GM06990 (cell line): ENCODE measurements around the gene MEGF6.

Experiments used
- DNase-seq: peaks from one replicate; pipeline ENCODE4 v3.0.0-alpha.2; 2011; ENCODE audit not compliant: insufficient read length; ENCODE audit errors: extremely low read depth
- H3K27me3 ChIP-seq: replicated peaks from 2 replicates; pipeline ENCODE4 v1.6.0; 2011; ENCODE audit warnings: low read length; ENCODE audit not compliant: control insufficient read depth, insufficient read depth
- H3K36me3 ChIP-seq: 2 replicates; pipeline ENCODE4 v1.5.1; 2011; ENCODE audit warnings: low read length; ENCODE audit not compliant: control insufficient read depth, insufficient read depth
- H3K4me3 ChIP-seq: replicated peaks from 2 replicates; pipeline ENCODE4 v1.5.1; 2011; ENCODE audit warnings: low read depth, mild to moderate bottlenecking, control low read depth, low read length
- TF ChIP-seq, protein P1 (sequence below): IDR thresholded peaks from 2 replicates; pipeline ENCODE4 v1.5.1; 2011; ENCODE audit warnings: low read length, control low read depth, mild to moderate bottlenecking, inconsistent platforms; ENCODE audit not compliant: insufficient read depth, poor library complexity, severe bottlenecking

Gene MEGF6

DNA sequence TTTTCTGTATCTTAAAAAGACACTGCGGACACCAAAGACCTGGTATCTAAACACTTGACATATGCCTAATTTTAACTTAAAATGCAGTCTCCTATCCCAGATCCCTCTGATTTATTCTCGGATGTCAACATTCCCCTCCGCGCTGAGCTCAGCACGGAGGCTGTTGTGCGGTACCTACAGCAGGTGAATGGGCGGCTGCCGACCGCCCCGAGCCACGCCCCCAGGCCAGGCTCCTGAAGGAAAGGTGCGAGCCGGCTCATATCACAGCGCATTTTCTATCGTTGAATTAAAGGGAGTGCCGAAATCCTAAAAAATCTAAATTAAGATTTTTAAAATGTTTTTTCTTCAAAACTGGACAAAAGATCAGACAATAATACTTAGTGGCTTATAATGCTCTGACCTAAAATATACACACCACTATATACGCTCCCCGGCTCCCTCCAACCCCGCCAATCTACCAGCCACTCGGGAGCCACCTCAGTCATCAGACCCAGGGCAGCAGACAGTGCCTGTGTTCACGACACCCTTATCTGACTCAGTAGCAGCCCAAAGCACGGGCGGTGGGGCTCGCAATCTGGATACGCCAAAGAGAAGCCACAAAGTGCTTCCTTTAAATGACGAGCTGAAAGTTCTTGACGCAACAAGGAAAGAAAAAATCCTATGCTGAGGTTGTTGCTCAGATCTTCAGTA is 34.5 kb upstream of the MEGF6 start:
- Histone ChIP-seq H3K4me3 (no peak overlapping the region), H3K27me3 (no peaks in the 10 kb centered on the region), H3K36me3 (peaks cover 12% of the 10 kb centered on the region)
- TF ChIP-seq, protein P1, sequence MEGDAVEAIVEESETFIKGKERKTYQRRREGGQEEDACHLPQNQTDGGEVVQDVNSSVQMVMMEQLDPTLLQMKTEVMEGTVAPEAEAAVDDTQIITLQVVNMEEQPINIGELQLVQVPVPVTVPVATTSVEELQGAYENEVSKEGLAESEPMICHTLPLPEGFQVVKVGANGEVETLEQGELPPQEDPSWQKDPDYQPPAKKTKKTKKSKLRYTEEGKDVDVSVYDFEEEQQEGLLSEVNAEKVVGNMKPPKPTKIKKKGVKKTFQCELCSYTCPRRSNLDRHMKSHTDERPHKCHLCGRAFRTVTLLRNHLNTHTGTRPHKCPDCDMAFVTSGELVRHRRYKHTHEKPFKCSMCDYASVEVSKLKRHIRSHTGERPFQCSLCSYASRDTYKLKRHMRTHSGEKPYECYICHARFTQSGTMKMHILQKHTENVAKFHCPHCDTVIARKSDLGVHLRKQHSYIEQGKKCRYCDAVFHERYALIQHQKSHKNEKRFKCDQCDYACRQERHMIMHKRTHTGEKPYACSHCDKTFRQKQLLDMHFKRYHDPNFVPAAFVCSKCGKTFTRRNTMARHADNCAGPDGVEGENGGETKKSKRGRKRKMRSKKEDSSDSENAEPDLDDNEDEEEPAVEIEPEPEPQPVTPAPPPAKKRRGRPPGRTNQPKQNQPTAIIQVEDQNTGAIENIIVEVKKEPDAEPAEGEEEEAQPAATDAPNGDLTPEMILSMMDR = no peak
- DNase-seq = no peak

DNA sequence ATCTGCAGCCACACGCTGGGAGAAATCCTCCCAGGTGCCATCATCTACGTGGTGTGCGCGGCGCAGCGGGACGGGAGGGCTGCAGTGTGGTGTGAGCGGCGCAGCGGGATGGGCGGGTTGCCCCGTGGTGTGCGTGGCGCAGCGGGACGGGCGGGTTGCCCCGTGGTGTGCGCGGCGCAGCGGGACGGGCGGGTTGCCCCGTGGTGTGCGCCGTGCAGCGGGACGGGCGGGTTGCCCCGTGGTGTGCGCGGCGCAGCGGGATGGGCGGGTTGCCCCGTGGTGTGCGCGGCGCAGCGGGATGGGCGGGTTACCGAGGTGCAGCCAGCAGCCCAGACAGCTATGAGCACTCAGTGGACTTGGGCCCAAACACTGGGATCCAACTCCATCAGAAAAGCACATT is 33.9 kb upstream of the MEGF6 start:
- Histone ChIP-seq H3K4me3 (no peak overlapping the region), H3K27me3 (no peaks in the 10 kb centered on the region), H3K36me3 (peaks cover 12% of the 10 kb centered on the region)
- no peak for DNase-seq
- TF ChIP-seq, protein P1 = no peak

DNA sequence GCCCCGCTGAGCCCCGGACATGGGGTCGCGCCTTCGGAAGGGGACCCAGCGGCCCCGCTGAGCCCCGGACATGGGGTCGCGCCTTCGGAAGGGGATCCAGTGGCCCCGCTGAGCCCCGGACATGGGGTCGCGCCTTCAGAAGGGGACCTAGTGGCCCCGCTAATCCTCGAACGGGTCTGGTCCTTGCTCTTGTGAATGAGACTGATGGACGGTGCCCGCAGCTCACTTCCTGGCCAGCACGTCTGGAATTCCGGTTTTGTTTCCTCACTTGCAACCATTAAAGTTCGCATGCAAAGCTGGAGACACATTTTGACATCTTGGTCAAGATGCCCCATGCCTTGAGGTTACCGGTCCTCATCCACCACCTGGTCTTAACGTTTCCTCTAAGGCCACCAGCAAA is 33.0 kb upstream of the MEGF6 start:
- DNase-seq = no peak
- no peaks in the 10 kb centered on the region for H3K27me3 ChIP-seq
- TF ChIP-seq, protein P1 = no peak
- H3K36me3 ChIP-seq = peaks cover 17% of the 10 kb centered on the region
- no peak overlapping the region for H3K4me3 ChIP-seq

DNA sequence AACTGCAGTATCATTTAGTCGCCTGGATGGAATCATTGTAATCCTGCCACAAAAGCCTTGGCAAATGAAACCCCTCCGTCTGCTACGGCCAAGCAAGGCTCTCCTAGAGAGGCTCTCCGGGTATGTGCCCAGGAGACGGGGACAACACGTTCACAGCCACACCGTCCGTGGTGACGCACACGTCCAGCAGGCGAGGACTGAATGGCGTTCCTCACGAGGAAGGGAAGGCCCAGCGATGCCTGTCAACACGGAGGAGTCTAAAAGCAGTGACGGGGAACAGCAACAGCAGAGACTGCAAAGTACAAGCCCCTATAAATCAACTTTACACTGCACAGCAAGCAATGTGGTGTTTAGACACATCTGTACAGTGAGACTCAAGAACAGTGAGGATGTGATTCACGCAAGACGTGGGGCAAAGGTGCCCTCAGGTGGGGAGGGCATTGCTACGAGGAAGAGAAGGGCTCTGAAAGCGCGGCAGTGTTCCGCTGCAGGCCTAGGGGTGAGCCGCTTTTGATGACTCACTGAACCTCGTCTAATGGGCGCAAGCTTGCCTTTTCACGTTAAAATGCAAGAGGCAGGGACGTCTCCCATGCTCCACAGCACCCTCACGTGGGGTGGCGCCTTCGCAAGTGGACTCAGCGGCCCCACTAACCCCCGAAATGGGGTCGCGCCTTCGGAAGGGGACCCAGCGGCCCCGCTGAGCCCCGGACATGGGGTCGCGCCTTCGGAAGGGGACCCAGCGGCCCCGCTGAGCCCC is 31.8 kb upstream of the MEGF6 start:
- DNase-seq = no peak
- no peaks in the 10 kb centered on the region for H3K27me3 ChIP-seq
- TF ChIP-seq, protein P1 = no peak
- H3K36me3 ChIP-seq = peaks cover 18% of the 10 kb centered on the region
- no peak overlapping the region for H3K4me3 ChIP-seq

DNA sequence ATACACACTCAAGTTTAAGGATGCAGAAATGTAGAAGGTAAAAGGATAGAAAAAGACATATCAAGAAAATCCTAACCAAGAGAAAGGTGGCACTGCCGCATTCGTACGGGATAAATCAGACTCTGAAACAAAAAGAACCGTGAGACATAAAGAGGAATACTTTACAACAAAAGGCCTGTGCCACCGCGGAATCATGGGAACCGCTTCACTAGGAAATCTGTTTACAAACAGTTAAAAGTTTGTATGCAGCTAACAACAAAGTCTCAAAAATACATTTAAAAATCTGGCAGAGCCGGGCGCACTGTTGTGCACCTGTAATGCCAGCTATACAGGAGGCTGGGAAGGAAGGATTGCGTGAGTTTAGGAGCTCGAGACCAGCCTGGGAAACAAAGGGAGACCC is 30.5 kb upstream of the MEGF6 start:
- no peak for DNase-seq
- TF ChIP-seq, protein P1 = no peak

More for the DNA sequence above, 30.5 kb upstream of the MEGF6 start:
- peaks cover 18% of the 10 kb centered on the region for H3K36me3 ChIP-seq
- H3K4me3 ChIP-seq = no peak overlapping the region
- no peaks in the 10 kb centered on the region for H3K27me3 ChIP-seq
